Measurements from ENCODE around the gene TMEM14A.
"Not testable (repeated sequence)": the region's sequence is repeated elsewhere in the genome, so short reads cannot be mapped to it uniquely, and the experiment has no call there.

TMEM14A gene

DNA sequence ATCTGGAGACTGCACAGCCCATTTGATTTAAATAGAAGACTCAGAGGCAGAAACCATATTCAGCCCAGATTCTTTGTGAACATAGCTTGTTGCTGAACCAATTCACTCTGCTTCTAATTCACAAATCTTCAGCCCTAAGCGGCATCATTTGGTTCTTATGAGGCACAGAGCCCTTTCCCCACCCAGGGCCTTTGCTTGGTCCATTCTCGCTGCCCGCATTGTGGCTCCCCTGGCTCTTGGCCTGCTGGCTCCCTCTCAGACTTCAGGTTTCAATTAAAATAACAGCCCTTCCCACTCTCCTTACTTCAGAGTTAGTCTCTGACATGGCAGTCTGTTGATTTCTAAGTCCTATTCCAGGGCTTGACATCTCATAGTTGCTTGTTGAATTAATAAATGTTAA is 9.4 kb upstream of the TMEM14A start:
- peak; percentile 52 for DNase-seq

GRCh38 chr6:52662031-52662430 is 8.9 kb upstream of the TMEM14A start:
- no peak for DNase-seq

DNA sequence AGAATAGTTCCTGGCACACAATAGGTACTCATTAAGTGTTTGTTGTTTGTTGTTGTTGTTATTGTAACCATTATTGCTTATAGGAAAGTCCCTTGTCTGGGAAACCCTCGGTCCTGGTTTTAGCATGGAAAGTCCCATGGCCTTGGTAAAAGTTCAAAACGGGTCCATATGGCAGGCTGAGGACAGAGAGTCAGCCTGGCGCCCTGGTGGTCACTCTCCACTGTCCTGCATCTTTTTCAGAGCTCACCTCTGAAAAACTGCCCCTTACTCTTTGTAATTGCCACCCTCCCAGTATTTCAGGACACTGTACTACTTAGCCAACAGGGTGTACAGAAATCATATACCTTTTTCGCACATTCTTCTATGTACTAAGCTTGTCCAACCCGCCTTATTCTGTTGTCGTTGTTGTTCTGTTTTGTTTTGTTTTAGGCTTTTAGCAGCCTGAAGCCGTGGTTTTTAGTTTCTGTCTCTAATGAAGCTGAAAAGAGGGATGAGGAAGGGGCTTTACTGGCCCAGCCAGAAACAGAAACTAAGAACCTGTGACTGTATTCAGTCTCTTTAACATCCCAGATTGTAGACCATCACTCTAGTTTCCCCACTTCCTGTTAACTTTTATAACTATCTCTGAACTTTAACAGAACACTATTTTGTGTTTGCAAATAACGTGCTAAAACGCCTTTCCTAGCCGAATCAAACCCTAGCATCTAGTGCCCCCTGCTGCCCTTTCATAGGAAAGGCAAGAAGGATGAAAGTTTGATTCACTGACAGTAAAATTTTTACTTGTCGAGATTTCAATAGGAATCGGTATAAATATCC is 7.6 kb upstream of the TMEM14A start:
- DNase-seq, result peak; percentile 67

DNA sequence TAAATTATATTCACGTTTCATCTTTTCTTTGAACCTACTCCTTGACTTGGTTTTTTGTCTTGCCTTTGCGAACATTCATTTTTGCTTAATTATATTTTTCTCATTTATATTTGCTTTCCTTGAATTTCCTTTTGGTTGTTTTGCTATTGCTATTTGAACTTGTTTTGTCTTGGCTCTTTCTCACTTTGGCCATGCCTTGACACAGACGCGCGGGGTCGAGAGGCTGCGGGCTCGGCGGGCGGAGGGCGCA is 7.1 kb upstream of the TMEM14A start:
- no peak for DNase-seq

DNA sequence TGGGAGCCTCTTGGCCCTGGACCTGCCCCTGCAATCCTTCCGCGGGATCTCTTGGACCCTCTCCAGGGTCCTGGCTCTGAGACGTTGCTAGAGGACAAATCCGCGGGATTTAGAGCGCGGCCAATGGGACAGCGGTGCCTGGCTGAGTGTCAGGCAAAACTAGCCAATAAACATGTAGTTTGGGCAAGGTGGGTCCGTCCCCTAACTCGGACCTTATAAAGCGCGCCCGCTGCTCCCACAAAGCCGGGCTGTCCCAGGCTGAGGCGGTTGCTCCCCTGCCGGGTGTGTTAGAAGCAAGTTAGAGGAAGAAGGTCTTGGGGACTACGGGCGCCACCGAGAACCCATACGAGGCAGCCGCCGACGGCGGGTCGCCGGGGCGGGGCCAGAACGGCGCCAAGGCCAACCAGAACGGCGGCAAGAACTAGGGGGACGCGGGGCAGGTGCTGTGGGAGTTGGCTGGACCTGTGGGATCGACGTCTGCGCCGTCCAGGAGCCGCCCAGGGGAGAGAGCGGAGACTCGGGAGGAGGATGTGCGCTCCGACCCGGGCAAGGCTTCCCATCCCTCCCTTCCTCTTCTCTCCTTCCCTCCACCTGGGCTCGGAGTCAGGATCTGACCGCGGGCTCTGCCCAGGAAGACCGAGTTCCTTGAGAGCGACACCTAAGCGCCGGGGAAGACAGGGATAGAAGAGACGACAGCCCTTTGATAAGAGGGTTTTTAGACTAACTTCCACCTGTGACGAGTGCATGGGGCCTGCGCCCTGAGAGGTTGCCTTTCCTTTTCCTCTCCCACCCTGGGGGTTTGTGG is 6.5 kb upstream of the TMEM14A start:
- peak; percentile 95 for DNase-seq

DNA sequence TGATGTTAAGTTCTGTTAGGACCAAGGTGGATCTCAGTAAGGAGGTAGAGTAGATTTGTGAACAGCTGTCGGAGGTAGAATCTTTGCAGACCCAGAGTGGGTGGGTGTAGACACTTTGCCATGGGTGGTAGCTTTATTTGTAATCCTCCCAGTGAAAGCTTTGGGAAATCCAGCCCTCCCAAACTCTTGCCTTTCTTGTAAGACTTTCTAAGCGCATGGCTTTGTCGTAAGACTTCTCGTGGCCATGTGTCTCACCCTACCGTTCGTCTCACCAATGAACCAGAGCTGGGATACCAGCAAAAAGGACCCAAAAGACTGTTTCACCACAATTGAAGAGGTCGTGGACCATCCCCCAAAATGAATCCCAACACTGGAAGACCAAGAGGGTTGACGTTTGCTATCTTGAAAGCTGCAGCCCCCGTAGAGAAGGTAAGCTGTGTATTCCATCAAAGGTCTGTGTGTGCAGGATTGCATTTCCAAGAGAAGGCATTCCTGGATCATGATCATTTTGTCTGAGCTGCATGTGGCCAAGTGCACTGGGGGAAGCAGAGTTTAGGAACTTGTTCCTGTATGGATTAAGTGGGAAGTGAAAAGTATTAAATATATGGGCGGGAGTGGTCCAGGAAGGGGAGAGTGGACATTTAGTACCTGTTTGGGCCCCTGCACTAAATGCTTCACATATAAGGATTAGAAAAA is 5.8 kb upstream of the TMEM14A start:
- no peak for DNase-seq

DNA sequence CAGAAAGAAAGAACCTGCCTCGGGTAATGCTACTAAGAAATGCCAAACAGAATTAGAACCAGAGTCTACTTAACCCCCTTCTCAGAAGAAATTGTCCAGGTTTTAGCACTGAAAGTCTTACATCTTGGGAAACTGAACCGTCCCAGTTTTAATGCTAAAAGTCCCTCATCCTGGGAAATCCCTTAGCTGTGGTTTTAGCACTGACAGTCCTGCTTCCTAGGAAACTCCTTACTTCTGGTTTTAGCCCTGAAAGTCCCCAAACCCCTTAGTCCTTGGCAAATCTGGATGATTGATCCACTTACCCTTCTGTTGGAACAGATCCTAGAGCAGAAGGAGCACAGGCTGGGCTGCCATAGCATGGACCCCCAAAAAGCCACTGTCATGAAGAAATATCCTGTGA is 4.8 kb upstream of the TMEM14A start:
- no peak for DNase-seq

- no peak for DNase-seq
Measured at GRCh38 chr6:52666523-52666922, 4.4 kb upstream of the TMEM14A start.

- DNase-seq, result no peak
Measured at GRCh38 chr6:52667572-52667971, 3.3 kb upstream of the TMEM14A start.

- no peak for DNase-seq
Measured at GRCh38 chr6:52671676-52672075, 763 bp downstream of the TMEM14A start.

DNA sequence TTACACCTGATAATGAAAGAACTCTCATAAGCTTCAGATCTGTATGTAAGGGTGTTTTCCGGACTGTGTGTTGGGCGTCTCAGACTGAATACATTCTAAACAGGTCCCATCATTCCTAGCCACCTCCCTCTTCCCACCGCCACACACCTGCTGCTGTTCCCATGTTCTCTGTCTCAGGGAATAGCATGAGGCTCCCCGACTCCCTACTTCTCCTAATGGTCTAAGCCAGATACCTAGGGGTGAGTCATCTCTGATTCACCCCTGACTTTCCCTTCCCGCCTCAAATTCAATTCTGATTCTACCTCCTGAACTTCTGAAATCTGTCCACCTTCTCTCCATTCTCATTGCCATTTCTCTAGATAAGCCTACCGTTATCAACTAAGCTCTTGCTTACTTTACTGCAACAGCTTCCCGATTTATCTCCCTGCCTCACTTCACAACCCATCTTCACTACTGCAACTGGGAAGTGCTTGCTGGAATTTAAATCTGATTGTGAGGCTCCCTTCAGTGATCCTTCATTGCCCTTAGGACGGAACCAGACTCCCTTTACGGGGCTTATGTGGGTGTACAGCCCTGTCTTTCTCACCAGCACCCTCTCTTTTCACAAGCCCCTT is 1.6 kb downstream of the TMEM14A start:
- DNase-seq, result no peak

DNA sequence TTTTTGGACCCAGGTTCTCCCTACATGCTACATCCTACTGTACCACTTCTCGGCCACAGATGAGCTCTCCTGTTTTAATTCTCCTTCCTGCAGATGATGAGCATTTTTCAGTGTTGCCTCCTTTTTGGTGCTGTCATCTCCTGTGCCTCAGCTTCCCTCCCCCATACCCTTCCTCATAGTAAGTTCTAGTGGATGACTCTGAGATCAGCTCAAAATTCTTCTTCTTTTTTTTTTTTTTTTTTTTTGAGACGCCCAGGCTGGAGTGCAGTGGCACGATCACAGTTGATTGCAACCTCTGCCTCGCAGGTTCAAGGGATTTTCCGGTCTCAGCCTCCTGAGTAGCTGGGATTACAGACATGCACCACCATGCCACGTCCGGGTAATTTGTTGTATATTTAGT is 3.8 kb downstream of the TMEM14A start:
- DNase-seq, result no peak

GRCh38 chr6:52675372-52675771 is 4.5 kb downstream of the TMEM14A start:
- no peak for DNase-seq

DNA sequence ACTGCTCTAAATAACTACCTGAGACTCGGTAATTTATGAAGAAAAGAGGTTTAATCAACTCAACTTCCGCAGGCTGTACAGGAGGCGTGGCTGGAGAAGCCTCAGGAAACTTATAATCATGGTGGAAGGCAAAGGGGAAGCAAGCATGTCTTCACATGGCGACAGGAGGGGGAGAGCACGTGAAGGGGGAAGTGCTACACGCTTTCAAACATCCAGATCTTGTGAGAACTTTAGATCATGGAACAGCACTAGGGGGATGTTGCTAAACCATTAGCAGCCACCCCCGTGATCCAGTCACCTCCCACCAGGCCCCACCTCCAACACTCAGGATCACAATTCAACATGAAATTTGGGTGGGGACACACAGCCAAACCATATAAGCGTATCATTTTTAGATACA is 5.7 kb downstream of the TMEM14A start:
- DNase-seq, result not testable (repeated sequence)

- no peak for DNase-seq
Measured at GRCh38 chr6:52681416-52681815, 10.5 kb downstream of the TMEM14A start.

DNA sequence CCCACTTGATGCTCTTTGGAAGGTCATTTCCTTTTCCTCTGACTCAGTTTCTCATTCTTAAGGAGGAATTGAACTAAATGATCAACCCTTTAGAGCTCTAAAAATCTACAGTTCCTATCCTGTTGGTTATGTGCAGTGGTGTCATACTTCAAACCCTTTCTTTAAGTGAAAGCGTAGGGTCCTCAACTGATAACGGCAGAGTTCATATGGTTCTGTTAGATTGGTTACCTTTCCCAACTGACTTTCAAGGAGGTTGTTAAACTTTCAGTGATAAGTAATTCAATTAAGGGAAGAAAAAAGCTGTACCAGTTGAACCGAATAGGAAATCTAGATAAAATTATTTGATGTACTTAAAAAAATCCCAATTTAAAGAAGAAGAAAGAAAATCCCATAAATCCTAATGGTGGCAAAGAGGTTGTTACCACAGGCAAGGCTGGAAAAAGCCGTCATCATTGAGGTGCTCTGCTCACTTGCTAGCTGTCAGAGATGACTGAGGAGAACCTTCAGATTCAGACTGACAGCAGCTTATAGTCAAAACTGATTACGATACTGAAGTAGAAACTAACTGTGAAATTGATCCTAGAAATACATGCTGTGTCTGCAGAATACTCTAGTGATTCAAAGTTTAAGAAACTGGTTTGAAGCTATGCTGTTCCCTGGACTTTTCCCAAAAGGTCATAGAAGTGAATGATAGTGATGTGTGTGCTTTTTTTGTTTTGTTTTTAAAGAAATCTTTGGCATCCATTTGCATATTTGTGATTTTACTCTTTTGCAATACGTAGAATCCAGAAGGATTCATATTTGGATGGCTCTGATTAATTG is 16.2 kb downstream of the TMEM14A start:
- DNase-seq, result no peak

- DNase-seq, result no peak
Measured at GRCh38 chr6:52689857-52690256, 18.9 kb downstream of the TMEM14A start.

- DNase-seq, result no peak
Measured at GRCh38 chr6:52691718-52692117, 20.8 kb downstream of the TMEM14A start.

- DNase-seq, result no peak
Measured at GRCh38 chr6:52693773-52694172, 22.9 kb downstream of the TMEM14A start.

DNA sequence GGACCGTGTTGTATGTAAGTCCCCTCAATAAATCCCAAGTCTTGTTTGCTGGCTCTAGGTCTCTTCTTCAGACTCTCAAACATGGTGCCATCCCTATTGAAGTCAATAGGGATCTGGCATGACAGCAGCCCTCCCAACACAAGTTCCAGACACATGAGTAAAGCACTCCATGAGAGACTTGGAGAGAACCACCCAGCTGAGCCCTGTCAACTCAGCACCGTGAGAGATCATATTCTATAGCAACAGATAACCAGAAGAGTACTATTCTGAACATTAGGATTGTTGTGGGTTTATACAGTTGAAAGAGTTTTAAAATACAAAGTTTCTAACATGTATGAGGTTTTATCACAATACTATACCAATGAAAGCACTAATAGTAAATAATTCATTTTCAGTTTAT is 23.5 kb downstream of the TMEM14A start:
- no peak for DNase-seq

- no peak for DNase-seq
Measured at GRCh38 chr6:52696418-52696817, 25.5 kb downstream of the TMEM14A start.

- DNase-seq, result no peak
Measured at GRCh38 chr6:52697903-52698302, 27.0 kb downstream of the TMEM14A start.

DNA sequence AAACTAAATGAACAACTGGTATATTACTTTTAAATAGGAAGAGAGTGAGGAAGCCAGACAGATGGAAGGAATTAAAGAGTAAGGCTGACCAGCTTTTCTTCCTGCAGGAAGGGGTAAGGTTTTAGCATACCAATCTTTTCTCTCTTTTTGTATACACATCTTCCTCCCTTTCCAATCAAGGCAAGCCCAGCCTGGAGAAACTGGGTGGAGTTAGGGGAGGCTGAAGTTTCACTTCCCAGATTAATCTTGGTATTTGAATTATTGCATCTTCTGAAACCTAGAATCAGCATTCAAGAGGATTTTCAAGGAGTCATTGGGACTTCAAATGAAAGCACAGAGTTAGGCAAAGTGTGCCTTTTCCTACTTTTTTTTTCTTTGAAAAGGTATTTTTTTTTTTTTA is 33.1 kb downstream of the TMEM14A start:
- no peak for DNase-seq

All from left hindlimb (tissue), 1 donor.